ENCODE data around the gene TADA2B.

DNA sequence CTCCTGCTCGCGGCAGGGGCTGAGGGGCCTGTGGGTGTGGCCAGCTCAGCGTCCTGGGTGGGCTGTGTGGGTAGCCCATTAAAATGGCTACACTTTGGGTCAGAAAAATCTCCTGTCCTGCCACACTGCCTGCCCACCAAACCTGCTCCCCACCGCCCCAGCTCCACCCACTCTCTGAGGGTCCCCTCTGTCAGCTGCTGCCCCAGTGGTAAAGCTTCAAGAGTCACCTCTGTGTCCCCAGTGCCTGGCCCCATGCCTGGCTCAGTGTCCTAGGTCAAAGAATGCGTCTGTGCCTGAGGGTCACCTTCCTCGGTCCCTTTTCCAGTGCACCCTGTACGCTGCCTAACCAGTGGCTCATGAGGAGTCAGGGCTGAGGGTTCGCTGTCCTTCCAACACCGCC lies 24.9 kb upstream of the TADA2B start:
- no peak for TF ChIP-seq ZNF274 (IDR thresholded peaks at IDR 0.05; ENCODE audit: low read depth, low read length)
- no peak for TF ChIP-seq SUZ12 (IDR thresholded peaks at IDR 0.05; ENCODE audit: extremely low read depth, insufficient read depth, insufficient read length)
- no peak for TF ChIP-seq YY1 (IDR thresholded peaks at IDR 0.05; ENCODE audit: insufficient read depth, insufficient read length)

Measured in NT2/D1 (cell line).